ENCODE data around the gene AP2B1.
A peak's percentile ranks its signal among the peaks of the same experiment; 100 is the strongest.

Gene AP2B1

GRCh38 chr17:35761601-35762000 is 174.5 kb downstream of the AP2B1 start:
- peaks cover 0 to 3% (median 0%) of the 10 kb centered on the region in 5 donors for H3K27me3 ChIP-seq (ENCODE audit: control insufficient read depth in 5 of 5, insufficient read depth in 4 of 5, low read length in 5 of 5)
- no peak overlapping the region for H3K4me3 ChIP-seq (ENCODE audit: low read depth in 1 of 5, low read length in 5 of 5)
- no peak overlapping the region for H3K27ac ChIP-seq (ENCODE audit: low read depth, low read length)

GRCh38 chr17:35763767-35764122 is 176.6 kb downstream of the AP2B1 start:
- Histone ChIP-seq H3K4me3 (ENCODE audit: low read depth in 1 of 5, low read length in 5 of 5) (peak overlapping the region in 4 of 5 donors; percentile 44 to 70 (median 62)), H3K27ac (ENCODE audit: low read depth, low read length) (no peak overlapping the region), H3K36me3 (ENCODE audit: control insufficient read depth in 5 of 5, insufficient read depth in 5 of 5, low read length in 5 of 5) (no peaks in the 10 kb centered on the region), H3K27me3 (ENCODE audit: control insufficient read depth in 5 of 5, insufficient read depth in 4 of 5, low read length in 5 of 5) (peaks cover 0 to 3% (median 0%) of the 10 kb centered on the region in 5 donors), H3K4me1 (ENCODE audit: control insufficient read depth in 5 of 5, insufficient read depth in 5 of 5, low read length in 5 of 5) (peaks cover 2 to 30% (median 19%) of the 10 kb centered on the region in 5 donors), H3K9ac (ENCODE audit: low read length in 5 of 5) (peak overlapping the region in 1 of 5 donors; percentile 49), H3K9me3 (ENCODE audit: control insufficient read depth in 5 of 5, low read length in 5 of 5) (no peaks in the 10 kb centered on the region)

More at GRCh38 chr17:35761601-35762000, 174.5 kb downstream of the AP2B1 start:
- peaks cover 2 to 21% (median 19%) of the 10 kb centered on the region in 5 donors for H3K4me1 ChIP-seq (ENCODE audit: control insufficient read depth in 5 of 5, insufficient read depth in 5 of 5, low read length in 5 of 5)
- no peaks in the 10 kb centered on the region for H3K9me3 ChIP-seq (ENCODE audit: control insufficient read depth in 5 of 5, low read length in 5 of 5)
- no peaks in the 10 kb centered on the region for H3K36me3 ChIP-seq (ENCODE audit: control insufficient read depth in 5 of 5, insufficient read depth in 5 of 5, low read length in 5 of 5)
- no peak overlapping the region for H3K9ac ChIP-seq (ENCODE audit: low read length in 5 of 5)

- Histone ChIP-seq H3K9ac (ENCODE audit: low read length in 5 of 5) (peak overlapping the region in 3 of 5 donors; percentile 12 to 49 (median 43)), H3K4me1 (ENCODE audit: control insufficient read depth in 5 of 5, insufficient read depth in 5 of 5, low read length in 5 of 5) (peaks cover 2 to 30% (median 19%) of the 10 kb centered on the region in 5 donors), H3K27me3 (ENCODE audit: control insufficient read depth in 5 of 5, insufficient read depth in 4 of 5, low read length in 5 of 5) (peaks cover 0 to 3% (median 0%) of the 10 kb centered on the region in 5 donors), H3K4me3 (ENCODE audit: low read depth in 1 of 5, low read length in 5 of 5) (peak overlapping the region in 4 of 5 donors; percentile 50 to 70 (median 62)), H3K36me3 (ENCODE audit: control insufficient read depth in 5 of 5, insufficient read depth in 5 of 5, low read length in 5 of 5) (no peaks in the 10 kb centered on the region), H3K9me3 (ENCODE audit: control insufficient read depth in 5 of 5, low read length in 5 of 5) (no peaks in the 10 kb centered on the region), H3K27ac (ENCODE audit: low read depth, low read length) (no peak overlapping the region)
Measured at GRCh38 chr17:35764123-35764991, 177.2 kb downstream of the AP2B1 start.

GRCh38 chr17:35765086-35765710 is 178.1 kb downstream of the AP2B1 start:
- H3K36me3 ChIP-seq (ENCODE audit: control insufficient read depth in 5 of 5, insufficient read depth in 5 of 5, low read length in 5 of 5) = no peaks in the 10 kb centered on the region
- no peaks in the 10 kb centered on the region for H3K9me3 ChIP-seq (ENCODE audit: control insufficient read depth in 5 of 5, low read length in 5 of 5)
- H3K4me3 ChIP-seq (ENCODE audit: low read depth in 1 of 5, low read length in 5 of 5) = no peak overlapping the region
- H3K27ac ChIP-seq (ENCODE audit: low read depth, low read length) = no peak overlapping the region
- H3K27me3 ChIP-seq (ENCODE audit: control insufficient read depth in 5 of 5, insufficient read depth in 4 of 5, low read length in 5 of 5) = peaks cover 0 to 3% (median 0%) of the 10 kb centered on the region in 5 donors
- no peak overlapping the region for H3K9ac ChIP-seq (ENCODE audit: low read length in 5 of 5)
- H3K4me1 ChIP-seq (ENCODE audit: control insufficient read depth in 5 of 5, insufficient read depth in 5 of 5, low read length in 5 of 5) = peaks cover 2 to 30% (median 19%) of the 10 kb centered on the region in 5 donors

GRCh38 chr17:35765756-35766488 is 178.8 kb downstream of the AP2B1 start:
- peaks cover 0 to 3% (median 0%) of the 10 kb centered on the region in 5 donors for H3K27me3 ChIP-seq (ENCODE audit: control insufficient read depth in 5 of 5, insufficient read depth in 4 of 5, low read length in 5 of 5)
- H3K36me3 ChIP-seq (ENCODE audit: control insufficient read depth in 5 of 5, insufficient read depth in 5 of 5, low read length in 5 of 5) = no peaks in the 10 kb centered on the region
- H3K4me3 ChIP-seq (ENCODE audit: low read depth in 1 of 5, low read length in 5 of 5) = no peak overlapping the region
- H3K27ac ChIP-seq (ENCODE audit: low read depth, low read length) = no peak overlapping the region
- no peaks in the 10 kb centered on the region for H3K9me3 ChIP-seq (ENCODE audit: control insufficient read depth in 5 of 5, low read length in 5 of 5)
- H3K9ac ChIP-seq (ENCODE audit: low read length in 5 of 5) = no peak overlapping the region
- H3K4me1 ChIP-seq (ENCODE audit: control insufficient read depth in 5 of 5, insufficient read depth in 5 of 5, low read length in 5 of 5) = peaks cover 2 to 30% (median 19%) of the 10 kb centered on the region in 5 donors

- Histone ChIP-seq H3K27ac (ENCODE audit: low read depth, low read length) (no peak overlapping the region), H3K9me3 (ENCODE audit: control insufficient read depth in 5 of 5, low read length in 5 of 5) (no peaks in the 10 kb centered on the region), H3K27me3 (ENCODE audit: control insufficient read depth in 5 of 5, insufficient read depth in 4 of 5, low read length in 5 of 5) (peaks cover 0 to 3% (median 0%) of the 10 kb centered on the region in 5 donors), H3K9ac (ENCODE audit: low read length in 5 of 5) (no peak overlapping the region), H3K4me3 (ENCODE audit: low read depth in 1 of 5, low read length in 5 of 5) (no peak overlapping the region), H3K4me1 (ENCODE audit: control insufficient read depth in 5 of 5, insufficient read depth in 5 of 5, low read length in 5 of 5) (peaks cover 2 to 30% (median 19%) of the 10 kb centered on the region in 5 donors), H3K36me3 (ENCODE audit: control insufficient read depth in 5 of 5, insufficient read depth in 5 of 5, low read length in 5 of 5) (no peaks in the 10 kb centered on the region)
Measured at GRCh38 chr17:35766489-35766877, 179.4 kb downstream of the AP2B1 start.

- Histone ChIP-seq H3K27ac (ENCODE audit: low read depth, low read length) (no peak overlapping the region), H3K27me3 (ENCODE audit: control insufficient read depth in 5 of 5, insufficient read depth in 4 of 5, low read length in 5 of 5) (peaks cover 0 to 3% (median 0%) of the 10 kb centered on the region in 5 donors), H3K4me3 (ENCODE audit: low read depth in 1 of 5, low read length in 5 of 5) (no peak overlapping the region), H3K4me1 (ENCODE audit: control insufficient read depth in 5 of 5, insufficient read depth in 5 of 5, low read length in 5 of 5) (peaks cover 2 to 30% (median 19%) of the 10 kb centered on the region in 5 donors), H3K36me3 (ENCODE audit: control insufficient read depth in 5 of 5, insufficient read depth in 5 of 5, low read length in 5 of 5) (no peaks in the 10 kb centered on the region), H3K9me3 (ENCODE audit: control insufficient read depth in 5 of 5, low read length in 5 of 5) (no peaks in the 10 kb centered on the region), H3K9ac (ENCODE audit: low read length in 5 of 5) (no peak overlapping the region)
Measured at GRCh38 chr17:35766903-35767510, 179.9 kb downstream of the AP2B1 start.

- H3K27me3 ChIP-seq (ENCODE audit: control insufficient read depth in 5 of 5, insufficient read depth in 4 of 5, low read length in 5 of 5) = peaks cover 0 to 3% (median 0%) of the 10 kb centered on the region in 5 donors
- no peaks in the 10 kb centered on the region for H3K36me3 ChIP-seq (ENCODE audit: control insufficient read depth in 5 of 5, insufficient read depth in 5 of 5, low read length in 5 of 5)
- H3K9me3 ChIP-seq (ENCODE audit: control insufficient read depth in 5 of 5, low read length in 5 of 5) = no peaks in the 10 kb centered on the region
Measured at GRCh38 chr17:35768797-35769196, 181.7 kb downstream of the AP2B1 start.

GRCh38 chr17:35769895-35770486 is 182.9 kb downstream of the AP2B1 start:
- H3K36me3 ChIP-seq (ENCODE audit: control insufficient read depth in 5 of 5, insufficient read depth in 5 of 5, low read length in 5 of 5) = no peaks in the 10 kb centered on the region
- peaks cover 0 to 3% (median 0%) of the 10 kb centered on the region in 5 donors for H3K27me3 ChIP-seq (ENCODE audit: control insufficient read depth in 5 of 5, insufficient read depth in 4 of 5, low read length in 5 of 5)
- no peaks in the 10 kb centered on the region for H3K9me3 ChIP-seq (ENCODE audit: control insufficient read depth in 5 of 5, low read length in 5 of 5)
- H3K4me1 ChIP-seq (ENCODE audit: control insufficient read depth in 5 of 5, insufficient read depth in 5 of 5, low read length in 5 of 5) = peaks cover 11 to 41% (median 32%) of the 10 kb centered on the region in 5 donors
- H3K27ac ChIP-seq (ENCODE audit: low read depth, low read length) = no peak overlapping the region
- H3K4me3 ChIP-seq (ENCODE audit: low read depth in 1 of 5, low read length in 5 of 5) = no peak overlapping the region
- no peak overlapping the region for H3K9ac ChIP-seq (ENCODE audit: low read length in 5 of 5)

More at GRCh38 chr17:35768797-35769196, 181.7 kb downstream of the AP2B1 start:
- Histone ChIP-seq H3K4me1 (ENCODE audit: control insufficient read depth in 5 of 5, insufficient read depth in 5 of 5, low read length in 5 of 5) (peaks cover 4 to 41% (median 32%) of the 10 kb centered on the region in 5 donors), H3K9ac (ENCODE audit: low read length in 5 of 5) (no peak overlapping the region), H3K27ac (ENCODE audit: low read depth, low read length) (no peak overlapping the region), H3K4me3 (ENCODE audit: low read depth in 1 of 5, low read length in 5 of 5) (no peak overlapping the region)

Measured in subcutaneous abdominal adipose tissue (tissue), 5 donors.